GM12892 (cell line): Measurements from ENCODE around the gene TMEM120A.

Experiments
- POLR2A ChIP-seq: IDR thresholded peaks from 2 replicates; pipeline ENCODE4 v1.6.1; 2011; ENCODE audit warnings: low read depth, low read length, control low read depth
- POLR2AphosphoS5 ChIP-seq: IDR thresholded peaks from 2 replicates; pipeline ENCODE4 v1.6.1; 2011; ENCODE audit warnings: low read depth, low read length, control low read depth
- TAF1 ChIP-seq: IDR thresholded peaks from 2 replicates; pipeline ENCODE4 v1.6.1; 2011; ENCODE audit warnings: low read depth, mild to moderate bottlenecking, control low read depth, low read length, borderline replicate concordance

DNA sequence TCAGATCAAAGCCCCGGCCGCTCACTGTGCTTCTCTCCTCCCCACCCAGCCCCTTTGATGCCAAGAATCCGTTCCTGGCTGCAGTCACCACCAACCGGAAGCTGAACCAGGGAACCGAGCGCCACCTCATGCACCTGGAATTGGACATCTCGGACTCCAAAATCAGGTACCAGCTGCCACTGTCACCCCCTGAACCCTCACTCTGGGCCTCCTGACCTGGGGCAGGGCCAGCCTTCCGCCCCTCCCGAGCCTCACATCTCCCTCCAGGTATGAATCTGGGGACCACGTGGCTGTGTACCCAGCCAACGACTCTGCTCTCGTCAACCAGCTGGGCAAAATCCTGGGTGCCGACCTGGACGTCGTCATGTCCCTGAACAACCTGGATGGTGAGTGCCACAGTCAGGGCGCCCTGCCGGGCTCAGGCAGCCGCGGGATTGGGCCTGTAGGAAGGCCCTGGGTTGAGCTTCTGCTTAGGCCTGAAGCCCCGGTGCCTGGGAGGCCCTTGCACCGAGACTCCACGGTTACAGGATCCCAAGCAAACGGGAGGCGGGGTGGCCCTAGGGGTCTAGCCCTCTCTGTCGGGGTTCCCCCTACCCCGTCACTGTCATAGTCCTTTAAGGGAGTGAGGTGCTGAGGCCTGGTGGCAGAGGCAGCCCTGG lies 10.8 kb downstream of the TMEM120A start:
- no peak for TF ChIP-seq POLR2AphosphoS5
- TF ChIP-seq TAF1, result no peak
- no peak for TF ChIP-seq POLR2A
